Hematopoietic multipotent progenitor cell treated with erythropoietin and hydrocortisone succinate and interleukin-3 and kit ligand, for 15 days (in vitro differentiated cells): ENCODE results near the gene PMAIP1.
"Not testable (repeated sequence)": the region's sequence is repeated elsewhere in the genome, so short reads cannot be mapped to it uniquely, and the experiment has no call there.

Experiments used
- DNase-seq: peaks from one replicate; pipeline ENCODE4 v3.0.0-alpha.2; 2015; ENCODE audit warnings: low spot score

PMAIP1 gene

GRCh38 chr18:59885579-59886163 lies 14.1 kb upstream of the PMAIP1 start:
- no peak for DNase-seq

- not testable (repeated sequence) for DNase-seq
Observed at GRCh38 chr18:59886399-59886798, 13.4 kb upstream of the PMAIP1 start.

GRCh38 chr18:59892123-59892522 lies 7.7 kb upstream of the PMAIP1 start:
- no peak for DNase-seq

GRCh38 chr18:59893971-59894370 lies 5.8 kb upstream of the PMAIP1 start:
- no peak for DNase-seq

- no peak for DNase-seq
Observed at GRCh38 chr18:59897321-59897954, 2.4 kb upstream of the PMAIP1 start.

GRCh38 chr18:59898093-59898492 lies 1.7 kb upstream of the PMAIP1 start:
- DNase-seq: no peak

- DNase-seq: no peak
Observed at GRCh38 chr18:59898609-59899297, 1.0 kb upstream of the PMAIP1 start.

GRCh38 chr18:59900222-59901128 lies 679 bp downstream of the PMAIP1 start:
- peak; percentile 56 for DNase-seq

GRCh38 chr18:59902131-59902992 lies 2.6 kb downstream of the PMAIP1 start:
- DNase-seq: no peak

- DNase-seq: no peak
Observed at GRCh38 chr18:59902993-59903610, 3.3 kb downstream of the PMAIP1 start.

- no peak for DNase-seq
Observed at GRCh38 chr18:59904011-59904601, 4.3 kb downstream of the PMAIP1 start.

- DNase-seq: no peak
Observed at GRCh38 chr18:59905686-59906091, 5.9 kb downstream of the PMAIP1 start.

GRCh38 chr18:59906203-59906602 lies 6.4 kb downstream of the PMAIP1 start:
- no peak for DNase-seq

GRCh38 chr18:59907172-59907571 lies 7.4 kb downstream of the PMAIP1 start:
- DNase-seq: no peak

- DNase-seq: no peak
Observed at GRCh38 chr18:59907660-59908059, 7.9 kb downstream of the PMAIP1 start.

- no peak for DNase-seq
Observed at GRCh38 chr18:59908799-59909198, 9.0 kb downstream of the PMAIP1 start.

GRCh38 chr18:59909289-59910036 lies 9.7 kb downstream of the PMAIP1 start:
- no peak for DNase-seq

- no peak for DNase-seq
Observed at GRCh38 chr18:59910967-59911366, 11.2 kb downstream of the PMAIP1 start.

GRCh38 chr18:59911600-59911999 lies 11.8 kb downstream of the PMAIP1 start:
- no peak for DNase-seq

GRCh38 chr18:59912007-59912550 lies 12.3 kb downstream of the PMAIP1 start:
- no peak for DNase-seq
